T-helper 9 cell (primary cell): ENCODE data around the gene CRAMP1.

Experiments
- DNase-seq: peaks from one replicate; pipeline ENCODE4 v3.0.0-alpha.2; 2020

CRAMP1 gene

GRCh38 chr16:1634541-1634940 is 22.4 kb downstream of the CRAMP1 start:
- DNase-seq, result no peak

DNA sequence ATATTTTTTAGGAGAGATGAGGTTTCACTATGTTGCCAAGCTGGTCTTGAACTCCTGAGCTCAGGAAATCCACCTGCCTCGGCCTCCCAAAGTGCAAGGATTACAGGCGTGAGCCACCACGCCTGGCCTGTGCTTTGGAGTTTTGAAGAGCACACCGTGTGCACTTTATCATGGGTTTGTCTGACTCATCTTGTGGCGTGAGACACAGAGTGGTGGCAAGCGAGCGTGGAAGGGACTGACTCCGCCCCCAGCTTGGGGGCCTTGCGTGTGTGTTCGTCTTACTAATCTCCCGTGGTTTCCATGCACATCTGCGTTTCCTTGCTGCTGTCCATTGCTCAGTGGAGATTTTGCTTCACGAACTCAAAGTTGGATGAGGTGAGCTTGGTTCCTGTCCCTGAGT is 22.9 kb downstream of the CRAMP1 start:
- DNase-seq, result no peak

DNA sequence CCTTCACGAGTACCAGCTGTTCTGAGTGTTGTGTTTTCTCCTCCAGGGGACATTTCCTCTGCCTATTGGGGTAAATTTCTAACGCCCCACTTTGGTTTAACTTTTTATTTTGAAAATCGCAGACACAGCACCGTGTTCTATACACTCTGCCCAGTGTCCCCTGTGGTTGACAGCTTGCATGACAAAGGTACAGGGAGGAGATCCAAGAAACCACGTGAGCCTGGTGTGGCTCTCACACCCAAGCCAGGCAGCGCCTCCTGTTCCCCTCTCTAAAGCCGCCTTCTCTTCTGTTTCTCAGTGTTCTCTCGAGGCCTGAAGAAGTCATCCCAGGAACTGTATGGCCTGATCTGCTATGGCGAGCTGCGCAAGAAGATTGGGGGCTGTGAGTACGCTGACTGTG is 25.4 kb downstream of the CRAMP1 start:
- no peak for DNase-seq

- DNase-seq, result no peak
Measured at GRCh38 chr16:1638757-1639156, 26.6 kb downstream of the CRAMP1 start.

DNA sequence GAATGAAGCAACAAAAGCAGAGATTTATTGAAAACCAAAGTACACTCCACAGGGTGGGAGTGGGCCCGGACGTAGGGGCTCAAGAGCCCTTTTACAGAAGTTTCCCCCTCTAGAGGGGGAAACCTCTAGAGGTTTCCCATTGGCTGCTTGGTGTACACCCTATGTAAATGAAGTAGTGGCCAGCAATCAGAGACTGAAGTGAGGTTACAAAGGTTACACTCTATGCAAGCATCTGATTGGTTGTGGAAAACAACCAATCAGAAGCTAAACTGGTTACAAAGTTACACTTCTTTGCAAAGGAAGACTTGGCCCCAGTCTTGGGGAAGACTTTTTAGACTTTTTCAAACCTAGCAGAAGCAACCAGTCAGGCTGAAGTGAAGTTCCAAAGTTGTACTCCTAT is 27.1 kb downstream of the CRAMP1 start:
- no peak for DNase-seq

DNA sequence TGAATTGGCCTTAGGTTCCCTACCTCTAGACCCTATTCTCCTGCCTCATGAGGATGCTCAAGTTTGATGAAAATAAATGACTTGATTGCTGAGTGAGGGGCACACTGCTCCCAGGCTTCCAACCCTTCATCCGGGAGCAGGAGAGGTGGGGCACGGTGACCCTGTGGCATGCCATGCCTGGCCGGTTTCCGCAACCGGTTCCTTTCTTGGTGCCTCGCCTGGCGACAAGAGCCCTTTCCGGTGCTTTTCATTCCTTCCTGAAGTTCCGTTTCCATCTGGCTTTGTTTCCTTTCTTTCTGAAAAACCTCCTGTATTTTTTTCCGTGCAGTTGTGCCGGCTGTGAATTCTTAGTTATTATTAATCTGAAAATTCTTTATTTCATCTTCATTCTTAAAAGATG is 27.7 kb downstream of the CRAMP1 start:
- DNase-seq, result no peak

DNA sequence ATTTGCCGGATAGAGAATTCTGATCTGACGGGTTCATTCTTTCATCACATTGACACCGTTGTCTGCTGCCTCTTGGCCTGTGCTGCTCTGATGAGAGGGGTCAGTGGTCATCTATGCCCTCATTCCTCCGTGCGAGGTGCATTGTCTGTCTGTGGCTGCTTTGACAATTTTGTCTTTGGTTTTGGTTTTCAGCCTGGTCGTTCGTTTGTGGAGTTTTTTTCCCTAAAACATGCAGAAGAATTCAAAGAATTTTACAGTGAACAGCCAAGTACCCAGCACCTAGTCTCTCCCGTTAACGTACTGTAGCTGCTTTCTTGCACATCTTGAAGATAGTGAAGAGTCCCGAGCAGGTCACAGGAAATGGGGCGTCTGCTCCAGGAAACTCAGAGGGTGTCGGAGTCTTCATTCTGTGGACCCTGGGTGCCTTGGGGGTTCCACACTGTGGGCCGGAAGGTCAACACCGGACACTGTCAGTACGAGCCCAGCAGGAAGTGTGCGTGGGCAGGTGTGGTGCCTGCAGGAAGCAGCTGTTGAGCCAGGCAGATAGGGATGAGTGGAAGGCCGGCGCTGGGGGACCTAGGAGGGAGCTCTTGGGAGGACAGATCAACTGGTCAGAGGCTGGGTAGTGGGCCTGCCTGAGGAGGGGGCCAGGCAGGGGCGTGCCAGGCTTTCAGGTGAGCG is 28.2 kb downstream of the CRAMP1 start:
- DNase-seq, result no peak

- no peak for DNase-seq
Measured at GRCh38 chr16:1641261-1641660, 29.1 kb downstream of the CRAMP1 start.

DNA sequence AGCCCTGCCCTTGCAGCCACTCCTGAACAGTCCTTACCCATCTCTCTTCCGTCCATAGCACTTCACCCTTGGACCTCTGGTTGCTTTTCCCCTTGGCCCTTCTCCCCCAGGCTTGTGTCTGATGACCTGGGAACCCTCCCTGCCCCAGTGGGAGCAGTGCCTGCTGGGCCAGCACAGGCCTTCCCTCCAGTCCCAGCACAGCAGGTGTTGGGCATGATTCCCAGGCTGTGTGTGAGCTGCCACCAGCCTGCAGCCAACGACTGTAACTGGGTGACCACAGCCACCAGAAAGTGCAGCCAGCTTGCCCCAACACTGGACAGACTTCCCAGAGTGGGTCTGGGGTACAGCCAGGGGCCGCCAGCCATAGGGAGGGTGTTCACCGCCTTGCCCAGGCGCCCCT is 30.0 kb downstream of the CRAMP1 start:
- no peak for DNase-seq

DNA sequence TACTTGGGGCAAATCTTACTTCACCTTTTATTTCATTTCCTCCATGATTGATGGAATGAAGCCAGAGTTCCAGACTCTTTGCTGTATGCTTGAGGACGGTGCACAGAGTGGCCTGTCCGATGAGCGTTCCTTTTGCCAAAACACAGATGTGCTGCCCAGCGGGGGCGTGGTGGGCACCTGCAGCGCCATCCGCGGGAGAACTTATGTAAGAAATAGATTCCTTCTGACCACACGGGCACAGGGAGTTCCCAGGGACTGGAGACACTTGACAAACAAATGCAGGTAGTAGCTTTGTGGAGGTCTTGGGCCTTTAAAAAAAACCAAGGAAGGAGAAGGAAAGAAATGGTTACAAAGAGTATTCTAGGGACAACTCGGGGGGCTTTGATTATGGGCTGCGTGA is 30.6 kb downstream of the CRAMP1 start:
- DNase-seq, result no peak

- no peak for DNase-seq
Measured at GRCh38 chr16:1643521-1643920, 31.4 kb downstream of the CRAMP1 start.

DNA sequence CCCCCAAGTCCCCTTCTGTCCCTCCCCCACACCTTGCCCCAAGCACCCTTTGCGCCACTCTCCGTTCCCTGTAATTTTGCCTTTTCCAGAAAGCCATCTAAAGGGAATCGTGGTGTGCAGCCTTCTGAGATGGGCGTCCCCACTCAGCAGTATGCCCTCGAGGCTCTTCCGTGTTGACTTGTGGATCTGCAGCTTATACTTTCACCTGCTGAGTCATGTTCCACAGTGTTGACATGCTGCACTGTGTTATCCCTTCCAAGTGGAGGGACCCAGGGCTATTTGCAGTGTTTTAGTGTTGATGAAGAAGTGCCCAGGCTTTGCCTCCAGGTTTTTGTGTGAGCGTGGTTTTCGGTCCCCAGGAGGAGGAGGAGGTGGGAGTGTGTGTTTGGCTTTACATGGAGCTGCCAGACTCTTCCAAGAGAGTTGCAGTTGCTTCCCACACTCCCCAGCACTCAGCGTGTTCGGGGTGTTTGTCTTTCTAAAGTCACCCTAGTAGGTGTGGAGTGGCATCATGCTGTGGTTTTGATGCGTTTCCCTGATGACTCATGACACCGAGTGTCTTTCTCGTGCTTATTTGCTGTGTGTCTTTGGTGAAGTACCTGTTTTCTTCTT is 33.9 kb downstream of the CRAMP1 start:
- no peak for DNase-seq

DNA sequence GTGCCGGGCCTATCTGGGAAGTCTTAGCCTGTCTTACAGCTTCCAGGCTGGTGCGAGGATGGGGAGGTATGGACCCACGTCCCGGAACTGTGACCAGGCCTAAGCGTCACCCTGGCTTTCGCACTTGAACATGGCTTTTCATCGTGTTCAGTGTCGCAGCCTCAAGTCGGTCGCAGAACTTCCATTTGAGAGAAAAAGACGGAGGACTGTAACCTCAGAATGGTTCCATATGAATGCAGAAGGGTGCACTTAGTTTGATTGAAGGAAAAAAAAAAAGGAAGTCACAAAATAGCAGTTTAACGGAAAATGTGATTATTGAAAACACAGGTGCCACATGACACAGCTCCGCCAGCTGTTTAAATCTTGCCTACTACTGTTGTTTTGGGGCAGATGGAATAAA is 35.7 kb downstream of the CRAMP1 start:
- DNase-seq, result no peak

- no peak for DNase-seq
Measured at GRCh38 chr16:1650131-1650530, 38.0 kb downstream of the CRAMP1 start.

DNA sequence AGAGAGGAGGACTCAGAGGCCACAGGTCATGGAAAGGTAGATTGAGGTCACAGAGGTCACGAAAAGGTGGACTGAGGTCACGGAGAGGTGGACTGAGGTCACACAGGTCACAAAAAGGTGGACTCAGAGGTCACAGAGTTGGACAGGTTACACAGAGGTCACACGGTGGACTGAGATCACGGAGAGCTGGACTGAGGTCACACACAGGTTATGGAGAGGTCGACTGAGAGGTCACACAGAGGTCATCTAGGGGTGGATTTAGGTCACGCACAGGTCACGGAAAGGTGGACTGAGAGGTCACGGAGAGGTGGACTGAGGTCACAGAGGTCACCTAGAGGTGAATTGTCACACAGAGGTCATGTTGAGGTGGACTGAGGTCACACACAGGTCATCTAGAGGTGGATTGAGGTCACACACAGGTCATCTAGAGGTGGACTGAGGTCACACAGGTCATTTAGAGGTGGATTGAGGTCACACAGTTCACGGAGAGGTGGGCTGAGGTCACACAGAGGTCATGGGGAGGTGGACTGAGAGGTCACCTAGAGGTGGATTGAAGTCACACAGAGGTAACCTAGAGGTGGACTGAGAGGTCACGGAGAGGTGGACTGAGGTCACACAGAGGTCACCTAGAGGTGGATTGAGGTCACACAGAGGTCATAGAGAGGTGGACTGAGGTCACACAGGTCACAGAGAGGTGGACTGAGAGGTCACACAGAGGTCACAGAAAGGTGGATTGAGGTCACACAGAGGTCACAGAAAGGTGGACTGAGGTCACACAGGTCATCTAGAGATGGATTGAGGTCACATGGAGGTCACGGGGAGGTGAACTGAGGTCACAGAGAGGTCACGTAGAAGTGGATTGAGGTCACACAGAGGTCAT is 39.2 kb downstream of the CRAMP1 start:
- DNase-seq, result no peak

- DNase-seq, result no peak
Measured at GRCh38 chr16:1651974-1652312, 39.8 kb downstream of the CRAMP1 start.

DNA sequence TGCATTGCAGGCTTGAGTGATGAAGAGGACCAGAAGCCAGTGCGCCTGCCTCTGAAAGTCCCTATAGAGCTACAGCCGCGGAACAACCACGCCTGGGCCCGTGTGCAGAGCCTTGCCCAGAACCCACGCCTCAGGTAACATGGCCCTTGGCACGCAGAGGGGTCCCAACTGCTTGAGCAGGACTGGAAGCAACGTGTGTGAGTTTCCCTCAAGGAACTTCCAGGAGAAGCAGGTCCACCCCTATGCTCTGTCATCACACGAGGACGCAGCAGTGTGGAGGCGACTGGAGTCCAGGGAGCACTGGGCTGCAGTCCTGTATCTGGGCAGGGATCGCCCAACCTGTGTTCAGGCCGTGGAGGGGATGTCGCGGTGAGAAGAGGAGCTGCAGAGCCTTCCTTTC is 40.9 kb downstream of the CRAMP1 start:
- DNase-seq, result no peak

DNA sequence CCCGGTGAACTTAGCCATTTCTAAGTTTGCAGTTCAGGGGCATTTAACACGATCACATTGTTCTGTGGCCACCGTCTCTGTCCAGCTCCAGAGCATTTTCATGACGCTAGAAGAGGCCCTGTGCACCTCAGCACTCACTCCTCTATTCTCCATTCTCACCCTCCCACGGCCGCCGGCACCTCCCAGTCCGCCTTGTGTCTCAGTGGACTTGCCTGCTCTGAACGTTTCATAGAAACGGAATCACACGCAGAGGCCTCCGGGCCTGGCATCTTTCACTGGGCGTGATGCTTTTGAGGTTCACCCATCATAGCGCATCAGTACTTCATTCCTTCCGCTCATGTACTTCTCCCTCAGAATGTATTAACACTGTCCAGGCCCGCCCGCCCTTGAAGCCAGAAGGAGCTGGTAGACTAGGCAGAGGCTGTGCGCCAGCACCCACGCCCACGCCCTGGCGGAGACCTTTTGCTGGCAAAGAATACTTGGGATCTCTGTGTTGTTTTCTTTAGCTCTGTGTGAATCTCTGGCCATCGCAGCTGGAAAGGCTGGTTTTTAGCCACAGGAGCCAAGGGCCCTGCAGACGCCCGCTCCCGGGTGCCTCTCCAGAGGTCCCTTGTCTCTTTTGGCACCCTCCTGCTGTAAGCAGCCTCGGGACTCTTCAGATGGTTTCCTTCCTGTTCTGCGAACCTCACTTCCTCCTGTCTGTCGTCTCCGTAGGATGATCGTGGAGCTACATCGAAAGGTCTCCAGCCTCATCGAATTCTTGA is 42.5 kb downstream of the CRAMP1 start:
- no peak for DNase-seq

DNA sequence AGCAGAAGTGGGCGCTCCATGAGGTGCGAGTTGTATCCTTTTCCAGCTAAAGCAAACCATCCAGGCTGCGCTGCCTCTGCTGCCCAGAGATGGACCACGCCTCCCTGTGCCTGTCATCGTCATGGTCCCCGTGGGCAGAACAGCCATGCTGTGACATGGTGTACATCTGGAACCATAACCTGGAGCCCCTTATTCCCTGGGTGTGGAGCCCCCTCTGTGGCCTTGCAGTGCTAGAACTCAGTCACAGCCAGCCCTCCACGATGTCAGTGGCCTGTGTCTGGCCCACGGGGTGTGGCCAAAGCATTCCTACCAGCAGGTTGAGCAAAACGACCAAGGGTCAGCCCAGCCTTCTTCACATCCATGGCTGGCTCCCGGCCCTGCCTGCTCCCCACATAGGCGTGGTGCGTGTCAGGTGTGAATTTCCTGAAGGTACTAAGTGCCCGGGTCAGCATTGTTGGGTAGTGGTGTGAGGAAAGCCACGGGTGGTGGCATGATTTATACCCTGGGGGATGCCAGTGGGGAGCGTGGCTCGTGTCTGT is 43.2 kb downstream of the CRAMP1 start:
- DNase-seq, result no peak

GRCh38 chr16:1655909-1656807 is 44.0 kb downstream of the CRAMP1 start:
- no peak for DNase-seq

DNA sequence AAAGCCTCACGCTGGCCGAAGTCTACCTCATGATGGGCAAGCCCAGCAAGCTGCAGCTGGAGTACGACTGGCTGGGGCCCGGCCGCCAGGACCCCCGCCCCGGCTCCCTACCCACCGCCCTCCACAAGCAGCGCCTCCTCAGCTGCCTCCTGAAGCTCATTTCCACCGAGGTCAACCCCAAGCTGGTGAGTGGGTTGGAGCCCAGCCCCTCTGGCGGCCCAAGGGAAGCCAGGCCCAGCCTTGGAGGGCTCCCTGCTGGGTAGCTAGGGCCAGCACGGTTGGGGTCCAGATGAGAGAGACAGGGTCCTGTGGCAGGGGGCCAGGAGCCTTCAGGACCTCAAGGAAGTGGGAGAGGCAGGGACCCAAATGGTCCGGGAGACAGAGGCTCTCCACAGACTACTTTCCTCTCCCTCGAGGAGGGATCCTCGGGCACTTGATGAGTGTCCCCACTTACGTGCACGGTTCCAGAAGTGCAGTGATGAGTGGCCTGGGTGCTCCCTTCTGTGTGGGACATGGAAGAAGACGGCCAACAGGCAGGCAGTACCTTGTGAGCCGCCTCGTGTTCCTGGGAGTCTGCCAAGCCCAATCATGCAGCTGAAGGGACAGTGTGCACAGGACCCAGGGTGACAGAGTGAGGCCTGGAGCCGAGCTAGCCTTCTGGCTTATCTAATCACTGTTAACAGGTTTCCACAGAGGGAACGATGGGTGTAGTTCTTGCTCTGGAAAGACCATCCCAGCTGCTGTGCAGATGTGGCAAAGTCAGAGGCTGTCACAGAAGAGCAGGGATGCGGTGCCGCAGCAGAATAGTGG is 44.9 kb downstream of the CRAMP1 start:
- DNase-seq, result no peak
